Measurements from ENCODE around the gene BNC2.

- TF ChIP-seq CTCF (conservative IDR thresholded peaks at IDR 0.05 in 1 of 2, IDR thresholded peaks at IDR 0.05 in 1 of 2; ENCODE audit: low read depth in 1 of 2, low read length in 2 of 2) (no peak), EZH2 (IDR thresholded peaks at IDR 0.05; ENCODE audit: low read length, missing control alignments) (no peak)
Measured at GRCh38 chr9:16883586-16883985, 13.1 kb upstream of the BNC2 start.

Data from fibroblast of lung (primary cell).